Measurements from ENCODE around the gene HSD11B2.
"Not testable (repeated sequence)": the region's sequence is repeated elsewhere in the genome, so short reads cannot be mapped to it uniquely, and the experiment has no call there.

The HSD11B2 gene

DNA sequence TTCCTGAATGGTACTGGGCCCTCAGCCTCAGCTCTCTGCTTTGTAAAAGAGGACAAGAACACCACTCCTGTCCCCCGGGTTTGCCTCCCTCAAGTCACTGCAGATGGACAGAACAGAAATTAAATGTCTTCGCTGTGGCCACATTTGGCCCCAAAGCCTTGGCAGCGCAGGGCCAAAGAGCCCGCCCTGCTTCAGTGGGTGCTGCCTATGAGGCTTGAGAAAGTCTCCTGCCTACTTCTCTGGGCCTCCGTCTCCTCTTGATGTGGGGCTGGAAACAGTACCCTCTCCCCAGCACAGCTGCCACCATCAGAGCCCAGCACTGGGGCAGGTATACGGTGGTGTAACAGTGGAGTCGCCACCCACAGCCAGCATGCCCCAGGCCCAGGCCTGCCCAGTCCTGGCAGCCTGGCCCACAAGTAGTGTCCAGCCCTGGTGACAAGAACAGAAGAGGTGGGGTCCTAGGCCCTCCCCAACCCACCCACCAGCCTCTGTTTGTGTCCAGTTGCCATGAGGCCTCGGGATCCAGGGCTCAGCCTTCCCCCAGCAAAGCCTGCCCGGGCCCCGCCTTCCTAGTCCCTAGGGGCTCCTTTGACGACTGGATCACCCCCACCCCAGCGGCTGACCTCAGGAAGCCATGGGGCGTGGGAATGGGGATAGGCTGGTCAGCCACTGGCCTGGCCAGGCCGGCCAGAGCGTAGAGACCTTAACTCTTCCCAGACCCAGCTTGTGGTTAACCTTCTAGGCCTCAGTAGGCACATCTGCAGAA, 33.7 kb upstream of the HSD11B2 start:
- no peak for DNase-seq

DNA sequence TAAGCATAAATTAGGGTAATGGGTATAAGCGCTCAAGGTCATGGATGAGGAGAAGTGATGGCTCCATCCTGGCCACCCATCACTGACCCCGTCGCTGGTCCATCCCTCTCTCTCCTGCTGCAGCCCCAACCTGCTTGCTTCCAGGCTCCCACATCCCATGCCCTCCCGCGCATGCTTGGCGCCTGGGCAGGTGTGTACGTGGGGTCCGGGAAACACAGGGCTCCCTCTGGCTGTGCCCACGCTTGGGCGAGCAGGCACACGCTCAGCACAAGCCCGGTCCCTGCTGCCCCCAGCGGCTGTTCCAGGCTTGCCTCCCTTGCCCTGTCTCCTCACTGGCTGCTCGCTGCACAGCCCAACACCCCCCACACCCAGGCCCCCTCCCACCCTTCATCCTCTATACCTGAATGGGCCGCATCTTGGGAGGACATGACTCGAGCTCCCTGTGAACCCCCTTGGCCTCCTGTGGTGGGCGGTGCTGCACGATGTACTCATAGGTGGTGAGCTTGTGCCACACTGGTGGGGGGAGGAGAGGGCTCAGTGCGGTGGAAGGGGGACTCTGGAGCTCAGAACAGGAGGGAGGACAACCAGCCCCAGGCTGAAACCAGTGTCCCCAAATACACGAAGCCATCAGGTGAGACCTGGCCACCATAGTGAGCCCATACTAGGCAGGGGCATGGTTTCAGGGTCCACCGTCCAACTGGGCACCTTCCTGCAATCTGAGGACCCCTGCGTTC, 32.9 kb upstream of the HSD11B2 start:
- peak; percentile 60 for DNase-seq

DNA sequence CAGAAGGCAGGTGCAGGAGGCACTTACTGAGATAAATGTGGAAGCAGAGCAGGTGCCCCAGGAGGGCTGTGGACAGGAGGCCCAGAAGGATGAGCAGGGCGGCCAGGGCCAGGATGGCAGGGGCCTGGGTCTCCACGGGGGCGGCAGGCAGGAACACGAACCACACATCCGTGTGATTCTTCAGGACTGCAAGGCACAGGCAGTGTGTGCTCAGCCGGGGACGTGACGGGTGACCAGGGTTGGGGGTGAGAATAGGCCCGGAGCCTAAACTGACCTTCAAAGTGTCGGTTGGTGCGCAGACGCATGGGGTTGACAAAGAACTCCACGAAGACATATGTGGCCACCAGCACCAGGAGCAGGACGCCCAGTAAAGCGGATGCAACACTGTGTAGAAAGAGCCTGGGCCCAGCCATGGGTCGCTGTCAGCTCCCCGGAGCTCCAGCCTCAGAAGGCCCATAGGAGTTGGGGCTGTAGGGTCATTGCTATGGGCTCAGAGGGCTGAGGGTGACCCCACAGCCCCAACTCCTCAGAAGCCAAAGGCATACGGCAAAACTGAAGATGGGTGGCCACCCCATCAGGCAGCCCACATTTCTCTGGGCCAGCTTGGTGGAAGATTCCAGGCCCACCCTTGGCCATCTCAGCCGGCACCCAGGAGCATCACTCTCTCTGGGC, 32.2 kb upstream of the HSD11B2 start:
- no peak for DNase-seq

DNA sequence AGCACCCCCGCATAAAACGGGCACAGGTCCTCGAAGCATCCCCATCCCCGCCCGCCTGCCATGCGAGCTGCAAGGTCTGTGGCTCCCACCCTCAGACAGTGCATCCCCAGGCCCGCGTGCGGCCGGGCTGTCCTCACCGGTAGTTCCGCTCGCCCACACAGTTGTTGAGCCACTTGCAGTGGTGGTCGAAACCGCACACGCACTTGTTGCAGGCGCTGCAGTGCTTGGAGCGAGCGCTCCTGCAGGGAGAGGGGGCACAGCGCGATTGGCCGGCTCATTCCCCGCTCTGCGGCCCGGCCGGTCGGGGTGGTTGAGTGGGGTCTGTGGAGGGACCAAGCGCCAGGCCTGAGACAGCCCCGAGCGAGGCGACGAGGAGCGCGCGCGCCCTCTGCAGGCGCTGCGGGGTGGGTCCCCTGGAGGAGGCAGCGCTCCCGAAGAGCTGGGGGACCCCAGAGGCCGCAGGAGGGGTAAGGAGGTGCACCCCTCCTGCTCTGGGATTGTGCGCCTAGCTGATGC, 31.6 kb upstream of the HSD11B2 start:
- no peak for DNase-seq

DNA sequence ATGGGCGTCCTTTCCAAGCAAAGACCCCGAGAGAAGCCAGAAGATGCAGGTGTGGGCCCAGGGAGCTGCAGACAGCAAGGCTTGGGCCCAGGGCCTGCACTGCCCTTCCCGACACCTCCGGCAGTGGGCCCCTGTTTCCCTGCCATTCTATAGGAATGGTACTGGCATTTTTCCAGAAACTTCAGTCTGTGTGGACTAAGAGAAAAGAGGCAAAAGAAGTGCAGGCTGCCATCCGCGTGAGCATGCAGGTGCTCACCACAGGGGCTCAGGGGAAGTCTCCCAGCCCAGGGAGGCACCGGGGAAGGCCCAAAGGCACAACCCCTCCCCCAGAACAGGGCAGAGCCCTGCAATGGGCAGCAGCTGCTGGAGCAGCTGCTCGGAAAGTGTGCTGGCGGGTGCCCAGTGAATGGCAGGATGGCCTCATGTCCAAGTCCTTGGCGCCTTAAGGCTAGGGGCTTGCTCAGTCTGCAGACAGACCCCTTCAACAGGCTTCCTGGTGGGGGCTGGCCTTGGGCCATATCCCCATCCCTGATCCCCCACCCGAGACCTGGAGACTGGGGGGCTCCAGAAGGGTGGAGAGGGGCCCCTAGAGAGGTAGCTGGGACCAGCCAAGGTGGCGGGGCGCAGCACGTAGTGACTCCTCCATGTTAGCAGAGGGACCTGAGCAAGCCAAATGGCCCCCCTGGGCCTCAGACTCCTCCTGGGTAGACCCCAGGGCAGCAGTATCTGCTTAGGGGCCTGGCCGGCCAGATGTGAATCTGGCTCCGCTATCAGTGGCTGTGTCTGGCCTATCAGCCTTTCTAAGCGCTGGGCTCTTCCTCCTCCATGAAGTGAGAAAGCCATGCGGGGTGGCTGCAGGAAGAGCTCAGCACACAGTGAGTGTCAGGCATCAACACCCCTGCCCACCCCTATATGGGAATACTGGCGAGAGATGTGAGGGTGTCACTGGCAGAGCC, 30.9 kb upstream of the HSD11B2 start:
- peak; percentile 50 for DNase-seq

DNA sequence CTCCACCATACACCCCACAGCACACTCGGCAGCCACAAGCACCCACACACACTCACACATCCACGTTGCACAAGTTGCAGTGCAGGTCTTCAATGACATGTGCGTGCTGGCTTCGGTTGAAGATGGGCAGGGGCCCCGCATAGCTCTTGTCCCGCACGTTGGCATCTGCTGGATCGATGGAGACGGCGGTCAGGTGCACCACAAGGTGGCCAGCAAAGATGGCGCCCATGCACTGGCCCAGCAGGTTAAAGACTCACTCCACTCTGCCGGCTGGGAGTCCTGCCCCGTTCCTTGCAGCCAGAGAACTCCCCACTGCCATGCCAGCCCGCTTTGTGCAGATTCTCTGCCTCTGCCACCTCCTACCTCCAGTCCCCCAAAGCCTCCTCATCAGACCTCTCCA, 30.0 kb upstream of the HSD11B2 start:
- no peak for DNase-seq

DNA sequence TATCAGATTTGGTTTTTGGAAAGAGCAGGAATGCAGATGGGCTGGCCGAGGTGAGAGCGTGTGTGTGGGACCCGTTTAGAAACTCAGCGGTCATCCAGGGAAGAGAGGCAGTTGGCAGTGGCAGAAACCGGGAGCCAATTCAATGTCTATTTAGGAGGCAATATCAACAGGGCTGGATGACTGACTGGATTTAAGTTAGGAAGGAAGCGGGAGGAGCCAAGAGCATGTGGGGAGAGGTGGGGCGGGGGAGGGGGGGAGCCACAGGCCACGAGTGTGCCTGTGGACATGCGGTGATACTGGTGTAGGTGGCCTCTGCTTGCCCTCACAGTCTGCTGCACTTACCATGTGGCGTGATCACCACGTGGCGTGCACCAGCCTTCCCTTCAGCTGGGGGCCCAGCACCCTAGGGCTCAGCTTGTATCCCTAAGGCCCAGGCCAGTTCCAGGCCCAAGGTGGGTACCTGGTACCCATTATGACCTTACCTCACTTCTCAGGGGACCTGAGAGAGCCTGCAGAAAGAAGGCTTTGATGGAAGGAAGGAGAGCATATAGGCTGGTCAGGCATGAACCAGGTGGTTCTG, 26.9 kb upstream of the HSD11B2 start:
- DNase-seq = no peak

DNA sequence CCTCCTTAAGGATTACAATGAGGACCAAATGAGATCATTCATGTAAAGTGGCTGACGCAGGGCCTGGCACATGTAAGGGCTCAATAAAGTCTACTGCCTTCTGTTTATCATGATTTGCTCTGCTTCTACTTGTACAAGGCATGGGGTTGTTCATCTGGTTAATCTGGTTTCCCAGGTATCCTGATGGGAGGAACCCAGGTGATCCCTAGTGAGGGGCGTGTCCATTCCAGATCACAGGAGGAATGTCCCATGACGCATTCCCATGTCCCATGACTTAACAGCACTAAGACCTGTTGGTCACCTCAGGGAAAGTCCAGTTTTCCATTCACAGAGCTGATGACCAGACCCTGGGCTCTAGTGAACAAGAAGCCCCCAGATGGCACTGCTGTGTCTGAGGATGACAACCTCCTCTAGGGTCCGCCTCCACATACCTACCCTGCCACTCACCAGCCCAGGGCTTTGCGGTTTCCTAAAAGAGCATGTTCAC, 26.1 kb upstream of the HSD11B2 start:
- DNase-seq = no peak

DNA sequence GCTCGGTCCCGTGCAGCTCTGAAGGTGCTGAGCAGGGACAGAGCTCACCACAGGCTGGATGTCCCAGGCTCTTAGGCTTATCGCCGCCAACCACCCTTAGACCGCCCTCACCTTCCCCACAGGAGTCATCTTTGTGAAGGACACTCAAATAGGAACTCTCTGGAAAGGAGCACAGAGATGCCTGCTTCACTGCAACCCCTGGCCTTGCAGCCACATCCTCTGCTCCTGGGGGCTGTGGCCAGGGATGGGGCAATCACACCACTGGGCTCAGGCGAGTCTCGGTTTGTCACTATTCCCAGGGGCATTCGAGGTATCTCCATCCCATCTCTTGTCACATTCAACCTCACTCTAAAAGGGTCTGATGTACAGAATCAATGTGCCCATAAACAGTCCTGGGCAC, 25.6 kb upstream of the HSD11B2 start:
- no peak for DNase-seq

DNA sequence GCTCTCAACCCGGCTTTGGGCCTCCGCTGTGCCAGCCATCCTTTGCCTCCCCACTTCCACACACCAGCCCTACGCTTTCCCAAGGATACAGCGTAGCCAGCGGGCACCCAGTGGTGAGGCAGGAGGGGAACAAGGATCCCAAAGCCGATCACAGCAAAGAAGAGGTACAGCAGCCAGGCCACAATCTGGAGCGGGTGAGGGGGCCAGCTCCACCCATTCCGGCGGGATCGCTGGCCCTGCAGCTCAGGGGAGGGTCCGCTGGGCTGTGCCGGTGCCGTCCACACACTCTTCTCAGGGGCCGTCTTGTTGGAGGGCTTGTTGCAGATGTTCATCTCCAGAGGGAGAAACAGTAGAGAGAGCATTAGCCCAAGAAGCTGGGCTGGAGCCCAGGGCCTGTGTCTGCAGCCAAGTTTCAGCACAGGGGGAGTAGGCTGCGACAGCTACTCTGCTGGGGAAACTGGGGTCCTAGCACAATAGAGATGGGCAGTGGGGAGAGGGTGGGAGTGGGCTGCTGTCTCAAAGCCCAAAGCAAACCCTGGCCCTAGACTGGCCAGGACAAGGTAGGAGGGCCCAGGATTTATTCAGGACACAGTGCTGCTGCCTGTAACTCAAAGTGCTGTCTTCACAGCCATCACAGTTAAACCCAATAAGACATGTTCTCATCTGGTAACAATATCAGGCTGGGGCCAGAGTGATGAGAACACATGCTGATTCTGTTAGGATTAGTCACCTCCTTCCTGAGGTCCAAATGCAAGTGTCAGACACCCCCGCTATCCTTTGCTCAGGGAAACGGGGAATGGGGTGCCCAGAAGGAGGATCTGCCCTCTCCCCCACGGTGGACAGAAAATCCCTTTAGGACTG, 24.6 kb upstream of the HSD11B2 start:
- DNase-seq = no peak

DNA sequence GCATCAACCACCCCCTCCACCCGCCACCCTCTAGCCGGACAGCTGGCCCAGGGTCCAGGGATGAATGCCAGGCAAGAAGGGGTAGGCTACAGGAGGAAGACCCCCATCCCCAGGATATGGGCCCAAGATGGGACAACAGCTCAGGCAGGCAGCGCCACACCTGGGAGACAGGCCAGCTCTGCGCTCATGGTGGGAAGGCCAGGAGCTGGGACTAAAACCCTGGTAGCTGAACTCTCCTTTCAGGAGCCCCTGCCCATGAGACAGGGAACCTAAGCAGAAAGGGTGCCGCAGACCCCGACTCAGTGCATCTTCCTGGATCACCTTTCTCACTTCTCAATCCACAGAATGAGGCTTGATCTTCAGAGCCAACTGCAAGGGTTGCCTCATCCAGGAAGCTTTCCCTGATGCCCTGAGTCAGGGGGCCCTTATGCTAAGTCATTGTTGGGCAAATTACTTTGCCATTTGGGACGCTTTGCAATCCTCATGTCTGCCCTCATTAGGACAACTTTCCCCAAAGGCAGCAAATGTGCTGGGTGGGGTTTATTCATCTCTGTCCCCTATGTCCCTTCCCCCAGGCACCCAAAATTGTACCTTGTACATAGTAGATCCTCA, 23.6 kb upstream of the HSD11B2 start:
- no peak for DNase-seq

DNA sequence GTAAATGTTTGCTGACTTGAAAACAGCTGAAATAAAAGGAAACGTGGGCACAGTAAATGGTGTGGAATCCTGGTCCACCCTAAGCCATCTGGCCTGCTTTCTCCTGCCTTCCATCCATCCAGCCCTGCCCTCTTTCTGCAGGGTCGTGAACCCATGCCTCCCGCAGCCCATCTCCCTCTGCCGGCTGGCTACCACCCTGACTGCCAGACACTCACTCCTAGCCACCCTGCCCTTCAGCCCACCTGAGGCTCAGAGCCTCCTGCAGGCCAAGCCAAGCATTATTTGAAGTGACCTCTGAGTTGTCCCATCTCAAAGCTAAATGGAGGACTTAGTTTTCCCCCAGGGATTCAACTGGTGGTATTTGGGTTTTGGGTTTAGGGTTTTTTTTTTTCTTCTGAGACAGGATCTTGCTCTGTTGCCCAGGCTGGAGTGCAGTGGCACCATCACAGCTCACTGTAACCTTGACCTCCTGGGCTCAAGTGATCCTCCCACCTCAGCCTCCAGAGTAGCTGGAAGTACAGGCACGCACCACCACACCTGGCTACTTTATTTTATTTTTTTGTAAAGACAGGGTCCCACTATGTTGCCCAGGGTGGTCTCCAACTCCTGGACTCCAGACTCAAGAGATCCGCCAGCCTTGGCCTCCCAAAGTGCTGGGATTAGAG, 23.0 kb upstream of the HSD11B2 start:
- no peak for DNase-seq

DNA sequence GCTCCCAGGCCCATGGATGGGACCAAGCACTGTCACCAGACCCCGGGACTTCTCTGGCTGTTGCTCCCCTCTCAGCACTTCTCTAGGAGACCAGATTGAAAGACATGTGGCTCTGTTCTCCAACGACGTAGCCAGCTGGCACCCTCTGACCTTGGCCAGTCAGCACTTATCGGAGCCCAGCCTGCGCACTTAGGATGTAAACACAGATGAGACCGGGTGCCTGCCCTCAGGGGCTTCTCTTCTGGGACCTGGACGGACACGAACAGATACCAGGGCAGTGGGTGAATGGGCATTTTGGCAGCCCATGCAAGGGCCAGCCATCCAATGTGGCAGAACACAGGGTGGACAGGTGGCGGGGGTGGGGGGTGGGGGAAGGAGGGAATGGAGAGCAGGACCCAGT, 21.3 kb upstream of the HSD11B2 start:
- DNase-seq = no peak

DNA sequence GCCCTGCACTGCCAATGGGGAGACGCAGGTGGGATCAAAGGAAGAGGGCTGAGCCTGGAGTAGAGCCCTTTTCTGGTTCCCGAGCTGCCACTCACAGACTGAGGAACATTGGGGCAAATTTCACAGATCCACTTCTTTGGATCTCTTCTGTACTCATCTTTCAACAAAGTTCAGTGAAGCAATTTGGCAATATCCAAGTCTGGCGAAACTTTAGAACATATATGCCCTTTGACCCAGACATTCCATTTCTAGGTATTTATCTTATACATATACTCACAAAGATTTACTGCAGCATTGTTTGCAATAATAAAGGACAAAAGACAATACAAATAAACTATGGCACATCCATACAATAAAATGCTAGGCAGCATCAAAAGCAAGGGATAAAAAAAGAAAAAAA, 19.6 kb upstream of the HSD11B2 start:
- no peak for DNase-seq

DNA sequence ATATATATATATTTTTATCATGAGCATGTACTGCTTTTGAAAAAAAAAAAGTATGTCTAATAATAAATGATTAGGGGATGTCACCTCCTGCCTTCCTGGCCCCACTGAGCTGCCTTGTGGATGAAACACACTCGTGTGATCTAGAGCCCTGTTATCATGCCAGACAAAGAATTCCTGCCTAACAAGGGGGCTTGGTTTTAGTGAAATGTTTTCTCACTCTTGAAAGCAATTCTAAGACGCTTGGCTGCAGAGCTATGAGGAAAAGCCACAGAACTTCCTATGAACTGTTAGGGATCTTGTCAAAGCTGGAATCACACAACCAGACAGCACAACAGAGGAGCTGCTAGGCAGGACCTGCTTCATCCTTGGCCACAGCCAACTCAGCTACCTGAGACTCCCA, 18.6 kb upstream of the HSD11B2 start:
- no peak for DNase-seq

DNA sequence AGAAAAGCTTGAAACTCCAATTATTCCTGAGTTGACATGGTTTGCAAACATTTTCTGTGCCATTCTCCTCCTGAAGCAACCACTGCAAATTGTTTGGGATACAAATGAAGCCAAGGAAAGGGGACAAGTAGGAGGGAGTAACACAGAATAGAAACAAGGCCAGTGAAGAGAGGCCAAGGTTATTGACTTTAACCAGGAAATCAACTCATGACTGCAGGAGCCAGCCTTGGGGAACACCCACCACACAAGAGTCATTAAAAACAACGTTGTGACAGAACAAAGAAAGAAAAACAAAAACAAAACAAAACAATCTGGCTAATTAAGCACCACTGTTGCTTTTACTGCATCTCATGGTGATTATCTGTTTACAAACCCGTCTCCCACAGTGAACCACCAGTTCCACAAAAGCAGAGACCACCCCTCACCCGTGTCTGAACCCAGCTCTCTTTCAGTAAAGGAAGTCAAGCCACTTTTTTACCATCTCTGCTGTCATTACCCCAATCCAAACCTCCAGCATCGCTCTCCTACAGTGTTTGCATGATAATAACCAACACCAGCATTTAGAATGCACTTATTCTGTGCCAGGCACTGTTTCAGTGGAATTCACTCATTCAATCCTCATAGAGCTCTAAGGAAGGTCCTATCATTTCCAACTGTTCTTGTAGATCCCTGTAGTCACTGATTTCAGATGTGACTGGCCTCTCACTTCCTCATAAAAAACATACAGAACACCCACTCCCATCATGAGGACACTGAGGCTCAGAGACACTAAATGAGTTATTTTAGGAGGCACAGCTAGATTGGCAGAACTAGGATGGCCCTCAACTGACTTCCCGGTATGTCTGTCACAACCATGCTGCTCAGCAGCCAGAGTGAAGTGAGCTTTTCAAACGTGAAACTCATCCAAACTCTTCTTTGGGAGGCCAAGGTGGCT, 16.7 kb upstream of the HSD11B2 start:
- DNase-seq = no peak

DNA sequence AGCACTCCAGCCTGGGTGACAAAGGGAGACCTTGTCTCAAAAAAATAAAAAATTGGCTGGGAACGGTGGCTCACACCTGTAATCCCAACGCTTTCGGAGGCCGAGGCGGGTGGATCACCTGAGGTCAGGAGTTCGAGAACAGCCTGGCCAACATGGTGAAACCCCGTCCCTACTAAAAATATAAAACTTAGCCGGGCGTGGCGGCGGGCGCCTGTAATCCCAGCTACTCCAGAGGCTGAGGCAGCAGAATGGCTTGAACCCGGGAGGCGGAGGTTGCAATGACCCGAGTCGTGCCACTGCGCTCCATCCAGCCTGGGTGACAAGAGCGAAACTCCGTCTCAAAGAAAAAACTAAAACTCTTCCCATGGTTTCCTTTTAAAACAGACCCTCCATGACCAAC, 15.5 kb upstream of the HSD11B2 start:
- not testable (repeated sequence) for DNase-seq

DNA sequence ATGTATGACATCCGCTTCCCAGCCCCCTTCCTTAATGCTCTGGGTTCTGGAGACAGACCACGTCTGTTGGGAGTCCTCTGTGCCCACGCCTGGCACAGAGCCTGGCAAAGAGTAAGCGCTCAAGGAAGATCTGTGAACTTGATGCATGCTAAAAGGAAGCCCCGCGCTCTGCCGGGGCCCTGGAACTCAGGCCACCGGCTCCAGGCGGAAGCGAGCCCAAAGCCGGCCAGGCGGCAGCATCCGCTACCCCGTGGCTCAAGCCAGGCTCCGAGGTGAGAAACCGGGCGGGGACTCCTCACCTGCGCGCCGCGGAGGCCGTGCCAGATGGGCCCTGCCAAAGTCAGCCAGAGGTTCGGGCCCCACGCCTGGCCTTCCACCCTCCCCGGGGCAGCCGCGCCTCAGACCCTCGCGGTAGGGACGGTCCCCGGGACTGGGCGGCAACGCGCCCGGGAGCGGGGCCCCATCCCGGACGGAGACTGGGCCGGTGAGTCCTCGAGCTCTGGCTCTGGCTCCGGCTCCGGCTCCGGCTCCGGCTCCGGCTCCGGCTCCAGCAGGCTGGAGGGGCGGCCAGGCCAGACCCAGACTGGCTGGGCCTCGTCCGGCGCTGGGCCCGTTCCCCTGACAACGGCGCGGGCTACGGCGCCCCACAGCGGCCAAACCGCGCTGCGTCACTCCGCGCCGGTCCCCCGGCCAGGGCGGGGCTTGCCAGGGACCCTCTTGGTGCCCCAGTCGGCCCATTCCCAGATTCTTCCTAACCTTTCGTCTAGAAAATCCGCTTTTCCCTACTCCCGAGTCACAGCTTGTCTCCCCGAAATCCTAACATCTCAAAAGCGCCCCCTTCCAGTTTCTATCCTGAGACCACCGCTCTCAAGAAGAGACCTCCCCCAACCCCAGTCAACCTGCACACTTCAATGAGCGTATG, 14.8 kb upstream of the HSD11B2 start, which contains the start of gene ZDHHC1:
Gene ZDHHC1, minus strand, starts transcription at position 606 of the 922 bp plus-strand sequence. CDS start 8,702 bp downstream, outside the sequence.
- DNase-seq = peak; percentile 46
